ENCODE results near the gene PARP12.

PARP12 gene

DNA sequence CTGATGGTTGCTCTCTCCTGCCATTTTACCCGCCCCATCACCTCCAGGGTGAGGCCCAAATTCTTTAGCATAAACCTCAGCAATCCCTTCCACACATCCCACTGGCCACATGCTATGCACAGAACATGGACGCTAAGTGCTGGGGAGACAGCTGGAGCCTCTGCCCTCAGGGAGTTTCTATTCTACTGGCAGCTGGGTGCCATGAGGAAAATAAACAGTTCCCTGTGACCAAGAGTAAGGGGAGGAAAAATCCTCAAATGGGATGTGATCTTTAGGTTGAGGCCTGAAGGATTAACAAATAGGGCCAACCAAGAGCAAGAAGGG, 1.2 kb downstream of the PARP12 start:
- Mint-ChIP-seq H3K9me3 (peaks cover 15% of the 10 kb centered on the region), H3K36me3 (ENCODE audit: low read depth) (no peaks in the 10 kb centered on the region), H3K27me3 (ENCODE audit: low read depth) (peaks cover 27% of the 10 kb centered on the region), H3K4me3 (peak overlapping the region; percentile 54 to 72 (median 58)), H3K27ac (peak overlapping the region in 2 of 3 experiments; percentile 2 to 82), H3K4me1 (peaks cover 12% of the 10 kb centered on the region)
- TF ChIP-seq, protein P1, sequence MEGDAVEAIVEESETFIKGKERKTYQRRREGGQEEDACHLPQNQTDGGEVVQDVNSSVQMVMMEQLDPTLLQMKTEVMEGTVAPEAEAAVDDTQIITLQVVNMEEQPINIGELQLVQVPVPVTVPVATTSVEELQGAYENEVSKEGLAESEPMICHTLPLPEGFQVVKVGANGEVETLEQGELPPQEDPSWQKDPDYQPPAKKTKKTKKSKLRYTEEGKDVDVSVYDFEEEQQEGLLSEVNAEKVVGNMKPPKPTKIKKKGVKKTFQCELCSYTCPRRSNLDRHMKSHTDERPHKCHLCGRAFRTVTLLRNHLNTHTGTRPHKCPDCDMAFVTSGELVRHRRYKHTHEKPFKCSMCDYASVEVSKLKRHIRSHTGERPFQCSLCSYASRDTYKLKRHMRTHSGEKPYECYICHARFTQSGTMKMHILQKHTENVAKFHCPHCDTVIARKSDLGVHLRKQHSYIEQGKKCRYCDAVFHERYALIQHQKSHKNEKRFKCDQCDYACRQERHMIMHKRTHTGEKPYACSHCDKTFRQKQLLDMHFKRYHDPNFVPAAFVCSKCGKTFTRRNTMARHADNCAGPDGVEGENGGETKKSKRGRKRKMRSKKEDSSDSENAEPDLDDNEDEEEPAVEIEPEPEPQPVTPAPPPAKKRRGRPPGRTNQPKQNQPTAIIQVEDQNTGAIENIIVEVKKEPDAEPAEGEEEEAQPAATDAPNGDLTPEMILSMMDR (IDR thresholded peaks at IDR 0.05; ENCODE audit: unreplicated experiment in 3 of 3): no peak

DNA sequence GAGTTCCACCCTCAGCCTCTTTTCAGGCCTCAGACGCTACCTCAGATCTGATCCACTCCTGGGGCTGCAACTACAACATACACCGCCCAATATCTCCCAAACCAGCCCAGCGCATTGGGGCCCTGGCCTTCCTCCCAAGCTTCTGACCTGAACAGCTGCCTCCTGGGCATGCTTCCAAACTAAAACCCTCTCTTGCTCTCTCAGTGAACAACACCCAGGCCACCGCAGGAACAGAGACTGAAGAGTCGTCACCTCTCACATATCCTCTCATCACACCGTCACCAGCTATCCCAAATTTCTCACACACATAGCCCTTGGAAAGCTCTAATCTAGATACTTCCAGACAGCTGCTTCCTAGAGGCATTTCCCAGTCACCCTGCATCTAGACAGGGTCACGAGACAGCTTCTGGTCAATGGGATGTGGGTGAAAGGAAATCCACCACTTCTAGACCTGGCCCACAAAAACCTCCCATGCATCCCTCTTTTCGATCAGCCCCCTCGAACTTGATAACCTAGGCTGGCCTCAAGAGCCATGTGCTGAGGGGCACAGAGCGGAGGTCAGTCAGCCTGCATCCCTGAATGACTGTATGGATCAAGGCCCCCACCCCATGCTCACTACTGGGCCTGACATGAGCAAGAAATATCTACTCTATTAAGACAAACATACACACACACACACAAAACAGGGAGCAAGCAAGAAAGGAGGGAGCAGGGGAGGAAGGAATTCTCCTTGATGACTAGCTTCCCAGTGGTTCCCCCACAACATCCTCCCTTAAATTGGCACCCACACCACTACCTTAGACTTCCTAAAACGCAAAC, 1.8 kb downstream of the PARP12 start:
- TF ChIP-seq, protein P1 (IDR thresholded peaks at IDR 0.05; ENCODE audit: unreplicated experiment in 3 of 3): no peak

DNA sequence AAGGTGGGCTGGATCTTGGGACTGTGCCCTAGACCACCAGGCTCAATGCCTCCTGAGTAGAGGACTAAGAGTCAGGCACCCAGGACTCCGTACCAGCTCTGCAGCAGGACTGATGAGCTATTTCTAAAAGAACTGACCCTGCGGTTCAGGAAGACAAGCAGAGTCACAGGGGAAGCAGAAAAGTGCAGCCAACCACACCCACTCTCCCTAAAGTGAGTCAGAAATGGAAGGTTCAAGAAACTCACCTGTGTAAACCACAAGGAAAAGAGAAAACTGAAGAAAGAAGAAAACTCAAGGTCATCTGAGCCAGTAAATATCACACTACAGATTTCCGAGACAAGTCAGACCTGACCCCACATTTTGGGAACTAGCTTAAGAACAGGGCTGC, 2.5 kb downstream of the PARP12 start:
- Mint-ChIP-seq H3K27ac (no peak overlapping the region), H3K4me1 (peaks cover 12% of the 10 kb centered on the region), H3K4me3 (peak overlapping the region in 2 of 3 experiments; percentile 29 to 54), H3K27me3 (ENCODE audit: low read depth) (peaks cover 27% of the 10 kb centered on the region), H3K36me3 (ENCODE audit: low read depth) (no peaks in the 10 kb centered on the region), H3K9me3 (peaks cover 3% of the 10 kb centered on the region)
- TF ChIP-seq, protein P1 (IDR thresholded peaks at IDR 0.05; ENCODE audit: unreplicated experiment in 3 of 3): no peak

More for the DNA sequence above, 1.8 kb downstream of the PARP12 start:
- Mint-ChIP-seq H3K4me1 (peaks cover 12% of the 10 kb centered on the region), H3K27me3 (ENCODE audit: low read depth) (peaks cover 27% of the 10 kb centered on the region), H3K4me3 (peak overlapping the region; percentile 54 to 72 (median 58)), H3K36me3 (ENCODE audit: low read depth) (no peaks in the 10 kb centered on the region), H3K27ac (peak overlapping the region in 2 of 3 experiments; percentile 2 to 82), H3K9me3 (peaks cover 9% of the 10 kb centered on the region)

DNA sequence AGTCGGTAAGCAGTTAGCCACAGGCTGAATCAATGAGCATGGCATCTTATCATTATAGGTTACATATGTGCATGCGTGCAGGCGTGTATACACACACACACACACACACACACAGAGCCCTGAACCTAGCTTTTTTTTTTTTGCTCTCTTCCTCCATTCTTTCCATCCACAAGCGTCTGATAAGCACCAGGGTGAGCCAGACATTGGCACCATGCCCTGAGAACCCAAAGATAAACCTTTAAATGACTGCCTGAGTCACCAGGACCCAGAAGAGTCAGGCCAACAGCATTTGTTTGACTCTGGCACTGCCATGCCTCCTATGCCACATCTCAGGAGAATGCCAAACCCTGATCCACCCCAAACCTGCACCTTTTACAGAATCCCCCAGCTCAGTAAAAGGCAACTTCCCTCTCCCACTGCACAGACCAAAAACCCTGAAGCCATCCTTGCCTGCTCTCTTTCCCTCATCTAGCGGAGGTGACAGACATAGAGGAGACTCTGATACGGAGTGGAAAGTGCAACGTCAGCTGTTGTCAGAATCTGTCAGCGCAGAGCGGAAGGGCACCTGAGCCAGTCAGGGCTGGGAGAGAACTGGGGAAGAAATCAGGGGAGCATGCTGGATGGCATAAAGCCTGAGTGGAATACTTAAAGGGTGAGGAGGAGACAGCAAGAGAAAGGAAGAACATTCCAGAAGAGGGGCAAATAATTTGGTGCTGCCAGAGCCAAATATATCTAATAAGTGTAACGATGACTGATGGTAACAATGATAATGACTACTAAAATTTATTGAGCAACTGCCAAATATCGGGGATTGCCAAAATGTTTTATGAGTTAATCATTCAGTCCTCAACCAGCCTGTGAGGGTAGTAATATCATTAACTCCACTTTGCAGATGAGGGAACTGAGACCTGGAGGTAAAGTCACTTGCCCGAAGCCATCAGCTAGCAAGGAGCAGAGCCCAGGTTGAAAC, 3.2 kb downstream of the PARP12 start:
- Mint-ChIP-seq H3K4me1 (peaks cover 12% of the 10 kb centered on the region), H3K4me3 (peak overlapping the region; percentile 29 to 54 (median 51)), H3K36me3 (ENCODE audit: low read depth) (no peaks in the 10 kb centered on the region), H3K27ac (no peak overlapping the region), H3K9me3 (peaks cover 3% of the 10 kb centered on the region), H3K27me3 (ENCODE audit: low read depth) (peaks cover 27% of the 10 kb centered on the region)
- TF ChIP-seq, protein P1 (IDR thresholded peaks at IDR 0.05; ENCODE audit: unreplicated experiment in 3 of 3): no peak

DNA sequence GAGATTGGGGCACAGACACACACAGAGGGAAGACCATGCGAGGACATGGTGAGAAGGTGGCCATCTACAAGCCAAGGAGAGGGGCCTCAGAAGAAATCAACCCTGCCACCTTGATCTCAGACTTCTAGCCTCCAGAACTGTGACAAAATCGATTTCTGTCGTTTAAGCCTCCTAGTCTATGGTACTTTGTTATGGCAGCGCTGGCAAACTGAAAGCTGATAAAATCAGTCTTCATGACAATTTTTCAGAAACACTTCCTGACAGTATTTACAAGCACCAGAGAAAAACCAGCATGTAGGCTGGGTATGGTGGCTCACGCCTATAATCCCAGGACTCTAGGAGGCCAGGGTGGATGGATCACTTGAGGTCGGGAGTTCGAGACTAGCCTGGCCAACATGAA, 4.2 kb downstream of the PARP12 start:
- peaks cover 12% of the 10 kb centered on the region for H3K4me1 Mint-ChIP-seq

More for the DNA sequence above, 4.2 kb downstream of the PARP12 start:
- peaks cover under 1% of the 10 kb centered on the region for H3K9me3 Mint-ChIP-seq
- no peaks in the 10 kb centered on the region for H3K36me3 Mint-ChIP-seq (ENCODE audit: low read depth)
- H3K4me3 Mint-ChIP-seq: no peak overlapping the region
- H3K27ac Mint-ChIP-seq: no peak overlapping the region
- peaks cover 25% of the 10 kb centered on the region for H3K27me3 Mint-ChIP-seq (ENCODE audit: low read depth)
- TF ChIP-seq, protein P1 (IDR thresholded peaks at IDR 0.05; ENCODE audit: unreplicated experiment in 3 of 3): no peak
